Activated CD8-positive, alpha-beta memory T cell treated with anti-CD3 and anti-CD28 coated beads, Interleukin-2, amount 50 U/mL, for 24 hours (primary cell): ENCODE results near the gene OBP2A.
"Not testable (repeated sequence)": the region's sequence is repeated elsewhere in the genome, so short reads cannot be mapped to it uniquely, and the experiment has no call there.

Experiments
- DNase-seq: peaks from one replicate; pipeline ENCODE4 v3.0.0-alpha.2; 2020; ENCODE audit errors: extremely low read depth

OBP2A gene

DNA sequence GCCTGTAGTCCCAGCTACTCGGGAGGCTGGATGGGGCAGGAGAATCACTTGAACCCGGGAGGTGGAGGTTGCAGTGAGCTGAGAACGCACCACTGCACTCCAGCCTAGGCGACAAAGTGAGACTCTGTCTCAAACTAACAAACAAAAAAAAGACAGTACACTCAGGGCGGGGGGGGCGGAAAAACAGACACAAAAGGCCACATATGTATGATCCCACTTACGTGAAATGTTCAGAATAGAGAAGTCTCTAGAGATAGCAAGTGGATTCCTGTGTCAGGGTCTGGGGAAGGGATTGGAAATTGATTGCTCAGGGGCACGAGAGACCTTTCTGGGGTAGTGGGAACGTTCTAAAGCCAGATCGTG lies 33.7 kb upstream of the OBP2A start:
- DNase-seq: no peak

DNA sequence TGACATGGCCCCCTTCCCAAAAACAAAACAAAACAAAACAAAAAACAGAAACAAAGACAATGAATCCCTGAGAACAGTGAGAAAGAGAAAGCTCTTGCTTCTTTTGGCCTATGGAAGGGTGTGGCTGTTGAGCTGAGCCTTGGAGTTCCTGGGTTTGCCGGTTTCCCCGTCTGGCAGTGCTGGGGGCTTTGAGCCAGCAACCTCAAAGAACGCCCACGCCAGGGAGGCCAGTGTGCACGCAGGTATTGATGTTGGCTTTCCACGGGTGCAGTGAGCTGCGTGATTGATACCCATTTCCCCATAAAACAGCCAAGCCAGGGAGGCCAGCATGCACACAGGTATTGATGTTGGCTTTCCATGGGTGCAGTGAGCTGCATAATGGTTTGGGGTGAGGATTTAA lies 33.0 kb upstream of the OBP2A start:
- DNase-seq: no peak

DNA sequence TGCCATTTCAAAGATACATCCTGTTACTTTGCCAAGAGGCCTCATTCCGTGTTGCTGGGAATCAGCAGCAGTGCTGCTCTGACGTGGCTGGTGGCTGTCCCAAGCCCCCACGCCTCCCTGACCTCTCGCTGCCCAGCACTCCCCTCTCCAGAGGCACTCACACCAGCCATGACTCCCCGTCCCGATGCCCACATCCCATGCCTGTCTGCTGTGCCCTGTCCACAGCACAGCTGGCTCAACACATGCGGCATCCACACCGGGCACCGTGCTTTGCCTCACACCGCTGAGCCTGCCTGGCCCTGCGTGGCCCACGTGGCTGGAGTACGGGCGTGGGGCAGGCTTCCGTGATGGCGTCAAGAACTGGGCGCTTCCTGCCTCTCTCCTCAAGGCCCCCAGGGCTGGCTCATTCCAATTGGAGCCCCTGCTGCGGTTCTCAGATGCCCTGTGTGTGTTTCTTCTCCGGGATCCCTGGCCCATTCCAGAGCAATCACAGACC lies 32.5 kb upstream of the OBP2A start:
- DNase-seq: no peak

DNA sequence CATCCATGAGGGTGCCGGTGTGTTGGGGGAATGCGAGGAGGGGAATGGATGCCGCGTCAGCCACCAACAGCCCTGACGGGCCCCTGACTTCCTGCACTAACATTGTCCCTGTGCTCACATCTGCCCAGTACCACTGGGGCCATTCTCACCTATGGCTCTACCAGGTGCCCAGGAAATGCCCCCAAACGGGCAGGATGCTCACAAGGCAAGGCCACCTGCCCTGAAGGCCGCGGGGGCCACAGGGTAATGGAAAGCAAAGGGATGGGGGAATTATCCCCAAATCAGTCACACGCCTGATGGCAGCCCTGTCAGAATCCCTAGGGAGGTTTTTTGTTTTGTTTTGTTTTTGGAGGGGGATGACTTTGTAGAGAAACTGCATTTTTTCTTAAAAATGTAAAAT lies 32.0 kb upstream of the OBP2A start:
- DNase-seq: not testable (repeated sequence)

DNA sequence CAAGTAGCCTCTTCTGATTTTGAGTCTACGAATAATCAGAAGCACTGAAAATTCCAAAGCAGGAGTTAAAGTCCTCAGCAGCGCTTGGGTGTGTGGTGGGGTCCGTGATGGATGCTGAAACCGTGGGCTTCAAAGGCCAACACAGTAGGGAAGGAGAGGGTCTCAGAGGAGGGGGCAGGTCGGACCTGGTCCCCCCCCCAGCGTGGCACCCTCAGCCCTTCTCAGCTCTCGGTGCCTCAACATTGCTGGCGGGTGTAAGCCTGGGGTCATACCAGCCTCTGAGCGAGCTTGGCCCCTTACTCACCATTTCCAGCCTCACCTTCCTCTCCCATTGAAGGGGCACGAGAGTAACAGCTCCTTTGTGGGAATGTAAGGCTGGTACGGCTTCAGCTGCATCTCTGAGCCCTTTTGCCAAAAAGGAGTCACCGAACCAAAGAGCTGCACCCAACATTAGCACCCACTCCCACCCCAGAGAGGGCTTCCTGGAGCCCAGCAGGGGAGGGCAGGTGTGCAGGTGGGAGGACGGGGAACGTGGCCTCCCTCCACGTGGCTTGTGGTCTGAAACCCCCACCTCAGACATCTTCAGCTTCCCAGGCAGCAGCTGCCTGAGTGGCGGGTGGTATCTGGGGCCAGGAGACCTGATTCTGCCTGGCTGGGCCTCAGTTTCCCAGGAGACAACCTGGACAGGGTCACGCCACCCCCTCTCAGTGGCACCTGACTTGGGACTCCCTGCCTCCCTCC lies 31.4 kb upstream of the OBP2A start:
- DNase-seq: no peak

DNA sequence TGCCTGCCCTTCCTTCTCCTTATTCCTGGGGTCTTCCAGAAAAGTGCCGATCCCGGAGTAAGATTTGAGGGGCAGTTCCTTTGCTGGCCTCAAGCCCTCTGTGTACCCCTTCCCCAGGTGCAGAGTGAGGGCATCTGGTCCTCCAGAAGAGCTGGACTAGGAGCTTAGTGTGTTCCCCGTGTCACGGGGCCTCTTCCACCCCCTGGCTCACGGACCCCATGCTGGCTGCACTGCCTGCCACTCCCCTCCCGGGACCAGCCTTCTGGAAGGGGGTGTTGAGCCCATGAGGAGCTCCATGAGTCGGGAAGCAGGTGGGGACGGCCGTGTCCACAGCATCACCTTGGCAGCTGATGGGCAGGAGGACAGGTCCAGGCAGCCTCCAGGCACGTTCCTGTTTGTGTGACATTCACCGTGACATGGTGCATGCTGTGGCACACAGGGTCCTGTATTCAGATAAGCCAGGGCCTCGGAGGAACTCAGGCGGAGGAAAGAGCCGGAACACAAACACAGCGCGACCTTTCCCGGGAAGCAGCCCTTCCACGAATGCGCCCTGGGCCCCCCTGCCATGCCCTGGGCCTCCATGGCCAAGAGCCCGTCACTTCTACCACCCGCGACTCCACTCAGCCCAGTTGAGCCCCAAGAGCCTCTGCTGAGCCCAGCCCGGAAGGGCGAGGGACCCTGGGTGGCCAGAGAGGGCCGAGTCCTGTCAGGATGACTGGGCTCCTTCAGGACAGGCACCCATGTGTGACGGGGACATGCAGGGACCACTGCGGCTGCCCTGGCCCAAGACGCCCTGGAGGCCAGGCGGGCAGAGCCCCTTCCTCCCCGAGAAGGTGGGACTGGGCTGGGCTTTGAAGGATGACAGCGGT lies 30.6 kb upstream of the OBP2A start:
- DNase-seq: no peak

DNA sequence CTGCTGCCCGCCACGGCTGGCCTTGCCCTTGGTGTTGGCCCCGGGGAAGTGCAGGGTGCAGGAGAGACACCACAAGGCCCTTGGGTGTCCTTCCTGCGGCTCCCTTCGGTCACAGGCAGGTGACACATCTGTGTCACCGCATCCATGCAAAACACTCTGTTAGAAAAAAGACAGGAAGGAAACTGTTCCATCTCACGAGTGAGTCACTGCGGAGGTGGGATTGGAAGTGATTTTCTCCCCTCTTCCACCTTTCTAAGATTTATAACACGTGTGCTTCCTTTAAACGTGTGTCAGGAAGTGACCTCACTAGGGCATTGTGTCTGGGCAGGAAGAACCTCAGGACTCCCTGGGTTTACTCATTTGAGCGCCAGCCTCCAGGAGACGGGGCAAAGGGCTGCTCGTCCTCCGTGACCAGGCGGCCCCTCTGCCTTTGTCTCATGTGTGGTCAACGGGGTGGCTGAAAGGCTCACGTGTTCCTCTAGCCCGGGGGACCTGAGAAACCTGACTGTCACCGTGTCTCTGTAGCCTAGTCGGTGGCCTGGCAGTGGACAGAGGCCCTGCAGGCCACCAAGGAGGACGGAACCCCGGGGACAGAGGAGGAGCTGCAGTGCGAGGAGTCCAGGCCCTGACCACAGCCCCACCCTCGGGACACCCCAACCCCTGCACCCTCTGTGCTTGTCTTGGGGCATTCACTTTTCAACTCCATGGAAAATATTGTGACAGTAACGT lies 29.6 kb upstream of the OBP2A start:
- DNase-seq: no peak

DNA sequence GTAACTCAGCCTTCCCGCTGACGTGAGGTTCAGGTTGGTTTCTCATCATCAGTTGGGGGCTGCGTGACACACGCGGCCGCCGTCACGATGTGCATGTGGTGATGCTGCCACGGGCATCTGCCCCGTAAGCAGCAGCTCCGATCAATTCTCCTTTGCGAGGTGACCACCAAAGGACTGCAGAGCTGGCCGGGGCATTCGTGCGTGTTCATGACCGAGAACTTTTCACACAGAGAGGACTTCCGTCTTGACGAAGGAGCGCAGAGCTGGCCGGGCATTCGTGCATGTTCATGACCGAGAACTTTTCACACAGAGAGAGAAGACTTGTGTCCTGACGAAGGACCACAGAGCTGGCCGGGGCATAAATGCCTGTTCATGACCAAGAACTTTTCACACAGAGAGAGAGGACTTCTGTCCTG lies 28.5 kb upstream of the OBP2A start:
- no peak for DNase-seq

DNA sequence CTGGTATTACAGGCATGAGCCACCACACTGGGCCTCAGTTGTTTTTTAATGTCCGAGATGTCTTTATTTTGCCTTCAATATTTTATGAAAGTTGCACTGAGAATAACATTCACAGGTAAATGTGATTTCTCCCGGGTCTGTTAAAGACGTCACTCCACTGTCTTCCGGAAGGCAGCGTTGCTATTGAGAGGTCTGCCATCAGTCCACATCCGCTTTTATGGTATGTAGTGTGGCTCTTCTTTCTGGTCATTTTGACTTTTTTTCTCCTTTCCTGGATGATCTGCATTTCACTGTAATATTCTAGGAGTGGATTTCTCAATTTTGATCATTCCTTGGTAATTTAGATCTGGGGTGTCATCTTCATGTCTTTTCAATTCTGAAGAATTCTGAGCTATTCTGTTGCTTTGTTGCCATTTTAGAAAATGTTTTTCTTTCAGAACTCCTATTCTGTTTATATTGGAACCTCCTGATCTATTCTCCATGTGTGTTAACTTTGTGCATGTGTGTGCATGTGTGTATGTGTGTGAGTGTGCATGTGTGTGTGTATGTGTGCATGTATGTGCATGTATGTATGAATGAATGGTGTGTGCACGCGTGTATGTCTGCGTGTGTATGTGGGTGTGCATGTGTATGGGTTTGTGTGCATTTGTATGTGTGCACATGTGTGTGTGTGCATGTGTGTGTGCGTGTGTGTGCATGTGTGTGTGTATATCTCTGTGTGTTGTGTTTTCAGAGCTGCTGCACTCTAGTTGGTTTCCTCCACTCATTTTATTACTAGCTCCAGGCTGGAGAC lies 26.6 kb upstream of the OBP2A start:
- no peak for DNase-seq

DNA sequence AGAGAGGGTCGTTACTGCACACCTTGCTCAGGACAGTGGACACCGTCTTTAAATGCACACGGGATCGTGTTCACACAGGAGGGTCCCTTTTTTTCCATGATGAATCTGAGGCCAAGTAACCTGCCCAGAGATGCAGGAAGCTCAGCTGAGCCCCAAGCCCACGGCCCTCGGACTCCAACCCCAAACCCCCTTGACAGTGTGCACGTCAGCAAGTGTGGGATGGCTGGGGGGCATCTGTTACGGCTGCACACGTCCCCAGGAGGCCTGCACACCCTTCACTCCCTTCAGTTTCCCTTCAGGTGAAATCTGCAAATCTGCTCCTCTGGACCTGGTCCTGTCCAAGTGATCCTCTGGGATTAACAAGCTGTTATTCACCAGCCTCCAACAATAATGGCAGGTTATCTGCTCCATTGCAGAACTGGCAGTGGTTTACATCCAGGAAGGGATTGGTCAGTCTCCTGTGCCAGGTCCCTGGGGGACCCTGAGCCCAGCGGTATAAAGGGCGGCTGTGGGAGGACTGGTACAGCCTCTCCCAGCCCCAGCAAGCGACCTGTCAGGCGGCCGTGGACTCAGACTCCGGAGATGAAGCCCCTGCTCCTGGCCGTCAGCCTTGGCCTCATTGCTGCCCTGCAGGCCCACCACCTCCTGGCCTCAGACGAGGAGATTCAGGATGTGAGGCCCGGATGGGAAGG lies 24.9 kb upstream of the OBP2A start, which contains the start of gene LCN1:
LCN1 (plus strand) TSS at position 525 of the 692 bp plus-strand sequence; CDS start at position 583, 58 bp downstream.
- DNase-seq: no peak

DNA sequence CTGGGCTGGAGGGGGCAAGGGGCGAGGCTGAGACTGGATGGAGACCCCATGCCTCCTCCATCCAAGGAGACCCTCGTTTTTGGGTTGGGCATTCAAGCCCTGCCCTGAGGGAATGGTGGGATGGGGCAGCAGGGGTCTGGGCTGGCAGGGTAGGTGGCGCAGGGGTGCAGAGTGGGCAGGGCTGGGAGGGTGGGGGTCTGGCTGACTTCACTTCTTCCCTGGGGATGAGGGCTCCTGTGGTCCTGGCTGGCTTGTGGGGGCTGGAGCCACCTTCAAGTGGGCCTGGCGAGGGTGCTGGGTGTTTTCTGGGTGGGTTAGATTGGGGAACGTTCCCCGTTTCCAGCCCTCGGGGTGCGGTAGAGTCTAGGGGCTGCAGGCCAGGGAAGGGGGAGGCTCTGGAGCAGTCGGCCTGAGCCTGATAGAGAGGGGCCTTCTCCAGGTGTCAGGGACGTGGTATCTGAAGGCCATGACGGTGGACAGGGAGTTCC lies 24.3 kb upstream of the OBP2A start:
- DNase-seq: no peak

DNA sequence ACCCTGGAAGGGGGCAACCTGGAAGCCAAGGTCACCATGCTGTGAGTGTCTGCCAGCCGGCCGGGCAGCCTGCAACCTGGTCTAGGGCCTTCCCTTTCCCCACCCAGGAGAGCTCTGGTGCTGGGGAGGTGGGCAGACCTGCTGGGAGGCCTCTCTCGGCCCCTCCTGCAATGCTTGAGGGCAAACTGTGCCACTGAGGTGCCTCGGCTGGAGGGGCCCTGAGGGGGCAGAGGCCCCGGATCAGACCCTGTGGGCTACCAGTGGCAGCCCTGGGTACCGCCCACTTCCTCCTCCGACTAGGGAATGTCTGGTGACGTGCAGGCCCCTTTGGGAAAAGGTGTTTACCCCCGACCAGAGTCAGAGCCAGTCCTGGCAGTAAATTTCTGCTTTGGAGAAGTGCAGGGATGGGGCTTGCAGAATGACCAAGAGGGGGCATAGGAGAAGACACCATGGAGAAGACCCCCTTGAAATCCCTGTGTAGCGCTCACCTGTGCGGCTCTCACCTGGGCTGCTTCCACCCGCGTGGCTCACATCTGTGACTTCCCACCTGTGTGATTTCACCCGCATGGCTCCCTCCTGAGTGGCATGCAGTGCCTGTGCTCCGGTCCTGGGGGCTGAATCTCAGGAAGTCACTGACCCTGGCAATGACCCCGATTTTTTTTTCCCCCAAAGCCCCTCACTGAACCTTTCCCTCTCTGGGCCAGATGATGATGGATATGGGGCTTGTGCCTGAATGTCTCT lies 23.6 kb upstream of the OBP2A start:
- DNase-seq: no peak

DNA sequence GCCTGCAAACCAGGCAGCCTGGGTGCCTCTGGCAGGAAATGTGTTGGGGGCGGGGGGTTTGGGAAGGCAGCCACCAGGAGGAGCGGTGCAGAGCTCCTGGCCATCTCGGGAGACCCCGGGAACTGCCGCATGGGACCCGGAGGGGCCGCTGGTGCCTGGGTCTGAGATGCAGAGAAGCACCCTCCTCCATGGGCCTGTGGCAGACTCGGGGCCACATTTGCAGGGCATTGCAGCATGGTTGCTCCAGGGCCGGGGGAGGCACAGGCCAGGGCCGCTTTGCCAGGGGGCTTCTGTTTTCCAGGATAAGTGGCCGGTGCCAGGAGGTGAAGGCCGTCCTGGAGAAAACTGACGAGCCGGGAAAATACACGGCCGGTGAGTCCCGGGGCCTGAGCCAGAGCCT lies 23.0 kb upstream of the OBP2A start:
- no peak for DNase-seq

DNA sequence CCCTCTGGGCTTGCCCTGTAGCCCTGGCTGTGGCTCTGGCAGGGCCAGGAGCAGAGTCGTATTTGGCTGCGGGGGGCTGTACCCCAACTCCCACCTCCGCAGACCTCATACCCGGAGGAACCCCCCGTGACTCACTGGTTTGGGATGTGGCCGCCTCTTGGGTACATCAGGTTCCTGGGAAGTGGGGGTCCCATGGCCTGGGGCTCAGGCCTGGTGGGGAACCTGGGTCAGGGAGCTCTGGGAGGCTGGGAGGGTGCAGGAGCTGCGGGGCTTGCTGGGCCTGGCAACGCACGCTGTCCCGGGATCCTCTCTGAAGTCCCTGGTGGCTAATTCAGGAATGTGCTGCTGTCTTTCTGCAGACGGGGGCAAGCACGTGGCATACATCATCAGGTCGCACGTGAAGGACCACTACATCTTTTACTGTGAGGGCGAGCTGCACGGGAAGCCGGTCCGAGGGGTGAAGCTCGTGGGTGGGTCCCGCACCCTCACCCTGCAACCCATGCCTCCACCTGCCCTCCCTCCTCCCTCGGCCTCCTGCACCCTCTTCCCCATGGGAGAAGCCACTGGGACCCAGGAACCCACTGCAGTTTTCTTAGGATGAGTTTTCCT lies 22.3 kb upstream of the OBP2A start:
- no peak for DNase-seq

DNA sequence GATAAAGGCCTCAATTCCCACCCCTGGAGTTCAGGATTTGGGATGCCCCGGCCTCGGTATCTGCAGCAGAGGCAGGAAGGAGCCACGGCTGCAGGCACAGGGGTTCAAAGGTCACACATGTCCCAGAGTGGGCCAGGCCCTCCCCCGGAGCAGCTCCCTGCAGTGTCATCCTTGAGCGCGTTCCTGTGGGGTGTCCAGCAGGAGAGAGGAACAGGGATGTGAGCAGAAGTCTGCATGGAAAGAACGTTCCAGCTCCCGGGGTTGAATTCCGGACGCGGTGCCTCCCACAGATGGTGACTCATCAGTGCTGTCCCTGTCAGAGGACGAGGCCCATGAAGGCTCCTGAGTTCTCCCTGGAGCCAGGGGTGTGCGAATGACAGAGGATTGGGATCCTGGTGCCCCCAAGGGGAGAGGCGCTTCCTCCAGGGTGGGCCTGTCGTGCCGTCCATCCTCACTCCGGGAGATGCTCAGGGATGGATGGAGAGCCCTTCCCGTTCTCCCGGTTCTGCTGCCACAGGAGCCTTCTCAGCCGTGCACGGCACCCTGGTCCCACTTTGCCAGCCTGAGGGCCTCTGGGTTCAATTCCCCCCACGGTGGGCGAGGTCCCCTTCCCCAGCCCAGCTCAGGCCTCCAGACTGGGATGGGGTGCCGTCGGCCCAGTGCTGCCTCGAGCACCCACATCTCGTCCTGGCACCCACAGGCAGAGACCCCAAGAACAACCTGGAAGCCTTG lies 21.6 kb upstream of the OBP2A start:
- DNase-seq: no peak

DNA sequence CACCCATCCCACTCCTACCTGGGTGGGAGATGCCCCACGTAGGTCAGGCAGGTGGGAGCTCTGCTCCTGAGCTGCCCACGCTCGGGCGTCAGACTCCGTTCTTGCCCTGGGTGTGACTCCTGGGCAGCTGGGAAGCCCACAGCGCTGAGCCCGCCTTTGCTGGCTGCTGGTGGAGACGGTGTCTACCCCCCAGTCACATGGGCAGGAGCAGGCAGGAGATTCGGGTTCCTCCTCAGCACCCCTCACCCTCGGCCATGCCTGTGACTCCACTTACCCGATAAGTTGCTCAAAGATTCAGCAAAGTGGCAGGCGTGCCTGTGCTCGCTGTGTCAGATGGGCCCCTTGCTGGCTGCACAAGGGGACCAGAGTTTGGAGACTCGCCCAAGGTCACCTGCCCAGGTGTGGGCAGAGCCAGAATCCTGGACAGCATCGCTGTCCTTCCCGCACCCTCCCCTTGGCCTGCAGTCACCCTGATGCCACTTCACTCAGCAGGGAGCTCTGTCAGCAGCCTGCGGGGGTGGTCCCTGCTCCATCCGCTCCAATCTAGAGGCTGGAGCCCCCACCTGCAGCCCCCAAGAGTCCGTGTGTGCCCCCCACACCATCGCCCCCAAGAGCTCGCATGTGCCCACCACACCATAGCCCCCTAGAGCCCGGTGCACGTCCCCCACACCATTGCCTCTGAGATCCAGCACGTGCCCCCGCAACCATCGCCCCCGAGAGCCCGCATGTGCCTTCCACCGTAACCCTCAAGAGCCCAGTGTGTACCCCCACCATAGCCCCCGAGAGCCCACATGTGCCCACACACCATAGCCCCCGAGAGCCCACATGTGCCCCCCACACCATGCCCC lies 20.5 kb upstream of the OBP2A start:
- DNase-seq: no peak

DNA sequence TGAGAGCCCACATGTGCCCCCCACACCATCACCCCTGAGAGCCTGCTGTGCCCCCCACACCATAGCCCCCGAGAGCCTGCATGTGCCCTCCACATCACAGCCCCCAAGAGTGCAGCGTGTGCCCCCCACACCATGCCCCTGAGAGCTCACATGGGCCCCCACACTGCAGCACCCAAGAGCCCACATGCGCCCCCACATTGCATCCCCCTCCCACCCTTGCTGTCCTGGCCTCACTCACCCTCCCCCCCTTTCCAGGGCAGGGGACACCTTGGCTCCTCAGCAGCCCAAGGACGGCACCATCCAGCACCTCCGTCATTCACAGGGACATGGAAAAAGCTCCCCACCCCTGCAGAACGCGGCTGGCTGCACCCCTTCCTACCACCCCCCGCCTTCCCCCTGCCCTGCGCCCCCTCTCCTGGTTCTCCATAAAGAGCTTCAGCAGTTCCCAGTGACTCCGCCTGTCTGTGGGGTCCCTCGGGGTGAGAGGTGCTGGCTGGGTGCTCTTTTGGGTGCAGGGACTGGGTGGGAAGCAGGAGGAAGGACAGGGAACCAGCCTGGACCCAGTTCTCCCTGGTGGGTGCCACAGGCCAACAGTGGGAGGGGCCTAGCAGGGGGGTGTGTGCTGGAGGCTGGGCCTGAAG lies 19.7 kb upstream of the OBP2A start:
- DNase-seq: no peak
